ENCODE results near the gene ARL9. TPM values are rescaled to one million over a fixed set of nuclear protein-coding genes. Genes with fewer than 3 reads are reported as not detected.

Gene ARL9
- total RNA-seq (2014; rRNA removed; shearing (Covaris generic)) = 0.48 and 1.5 TPM in 2 replicates

GRCh38 chr4:56505269-56506130 lies at the start of gene ARL9:
TSS of gene ARL9 (plus strand) at chr4:56505791. CDS start at chr4:56505863, 72 bp downstream.
- peak; percentile 75 for DNase-seq (ENCODE audit: low read depth)

GRCh38 chr4:56460085-56460484 lies 45.5 kb upstream of the ARL9 start:
- no peak for DNase-seq (ENCODE audit: low read depth)

GRCh38 chr4:56462157-56462556 lies 43.4 kb upstream of the ARL9 start:
- DNase-seq (ENCODE audit: low read depth) = no peak

GRCh38 chr4:56463711-56464110 lies 41.9 kb upstream of the ARL9 start:
- DNase-seq (ENCODE audit: low read depth) = no peak

- DNase-seq (ENCODE audit: low read depth) = no peak
Measured at GRCh38 chr4:56464581-56464980, 41.0 kb upstream of the ARL9 start.

- DNase-seq (ENCODE audit: low read depth) = peak; percentile 45
Measured at GRCh38 chr4:56465599-56466295, 39.8 kb upstream of the ARL9 start.

GRCh38 chr4:56466296-56466761 lies 39.3 kb upstream of the ARL9 start:
- peak; percentile 85 for DNase-seq (ENCODE audit: low read depth)

- DNase-seq (ENCODE audit: low read depth) = peak; percentile 2
Measured at GRCh38 chr4:56466910-56467283, 38.7 kb upstream of the ARL9 start.

GRCh38 chr4:56467284-56468096 lies 38.1 kb upstream of the ARL9 start, which contains the start of gene SRP72:
TSS of gene SRP72 (plus strand) at chr4:56467617. CDS start at chr4:56467636, 19 bp downstream.
- DNase-seq (ENCODE audit: low read depth) = peak; percentile 89

- DNase-seq (ENCODE audit: low read depth) = no peak
Measured at GRCh38 chr4:56468097-56468422, 37.5 kb upstream of the ARL9 start.

- no peak for DNase-seq (ENCODE audit: low read depth)
Measured at GRCh38 chr4:56469489-56470210, 35.9 kb upstream of the ARL9 start.

GRCh38 chr4:56475917-56476316 lies 29.7 kb upstream of the ARL9 start:
- DNase-seq (ENCODE audit: low read depth) = no peak

GRCh38 chr4:56477192-56477702 lies 28.3 kb upstream of the ARL9 start:
- DNase-seq (ENCODE audit: low read depth) = no peak

GRCh38 chr4:56480691-56481090 lies 24.9 kb upstream of the ARL9 start:
- DNase-seq (ENCODE audit: low read depth) = no peak

GRCh38 chr4:56496241-56496640 lies 9.3 kb upstream of the ARL9 start:
- DNase-seq (ENCODE audit: low read depth) = no peak

- no peak for DNase-seq (ENCODE audit: low read depth)
Measured at GRCh38 chr4:56511098-56511497, 5.5 kb downstream of the ARL9 start.

GRCh38 chr4:56512166-56512565 lies 6.6 kb downstream of the ARL9 start:
- no peak for DNase-seq (ENCODE audit: low read depth)

GRCh38 chr4:56513517-56513916 lies 7.9 kb downstream of the ARL9 start:
- DNase-seq (ENCODE audit: low read depth) = no peak

GRCh38 chr4:56530269-56531148 lies 24.9 kb downstream of the ARL9 start:
- DNase-seq (ENCODE audit: low read depth) = peak; percentile 84

GRCh38 chr4:56531149-56531770 lies 25.7 kb downstream of the ARL9 start:
- DNase-seq (ENCODE audit: low read depth) = no peak

Measured in RPMI7951 (cell line).